Panc1 (cell line): ENCODE results near the gene MED13L. TPM values are rescaled to one million over a fixed set of nuclear protein-coding genes. Genes with fewer than 3 reads are reported as not detected.

ENCODE experiments used
- ATAC-seq: fragments of 200-7000 bp; cut with Tn5 transposase; 2 replicates; pipeline ENCODE4 v1.9.1; 2020; ENCODE audit warnings: mild to moderate bottlenecking, moderate library complexity
- BruUV-seq: library from RNA; stranded (reverse); fragments of 400-500 nt; replicated peaks from 2 replicates; lab custom pipeline; 2021; lab: Mats Ljungman, UMichigan
- CTCF ChIA-PET: fragments of 300-600 bp; sonication (Branson Sonifier 250); formaldehyde crosslinking; loops from one replicate; lab custom pipeline; 2022; ENCODE audit warnings: antibody characterized with exemption; lab: Charles Lee
- POLR2A ChIA-PET: fragments of 300-600 bp; sonication (Branson Sonifier 250); formaldehyde crosslinking; loops from one replicate; lab custom pipeline; 2022; ENCODE audit warnings: antibody characterized with exemption; lab: Charles Lee
- DNase-seq: peaks from one replicate; pipeline ENCODE4 v3.0.0-alpha.2; 2010; ENCODE audit warnings: low read depth, low spot score
- H3K27ac ChIP-seq: 2 replicates; pipeline ENCODE4 v1.5.1; 2011; ENCODE audit warnings: mild to moderate bottlenecking, low read length, inconsistent platforms
- H3K27me3 ChIP-seq: fragments of 200-500 bp; sonication (Bioruptor generic); 2 replicates; pipeline ENCODE4 v1.6.0; 2014; ENCODE audit warnings: low read length, inconsistent platforms; ENCODE audit not compliant: control insufficient read depth, insufficient read depth
- H3K36me3 ChIP-seq: fragments of 200-500 bp; sonication (Bioruptor generic); 2 replicates; pipeline ENCODE4 v1.5.1; 2014; ENCODE audit warnings: inconsistent platforms, mild to moderate bottlenecking, low read length, moderate library complexity; ENCODE audit not compliant: control insufficient read depth, insufficient read depth
- H3K4me1 ChIP-seq: 2 replicates; pipeline ENCODE4 v1.5.1; 2011; ENCODE audit warnings: inconsistent platforms, mild to moderate bottlenecking, low read length, moderate library complexity; ENCODE audit not compliant: control insufficient read depth, insufficient read depth
- H3K4me3 ChIP-seq, 2 experiments: 2 replicates each; pipeline ENCODE4 v1.5.1; 2011 to 2012; ENCODE audit warnings: low read depth in 2 of 2, low read length in 2 of 2, mild to moderate bottlenecking in 2 of 2, inconsistent platforms in 1 of 2, moderate library complexity in 1 of 2
- H3K9me3 ChIP-seq: fragments of 200-500 bp; sonication (Bioruptor generic); 2 replicates; pipeline ENCODE4 v1.5.1; 2014; ENCODE audit warnings: low read depth, mild to moderate bottlenecking, inconsistent platforms, low read length, moderate library complexity; ENCODE audit not compliant: control insufficient read depth, insufficient read depth
- POLR2AphosphoS5 ChIP-seq: IDR thresholded peaks from 2 replicates; pipeline ENCODE4 v1.6.1; 2012; ENCODE audit warnings: mild to moderate bottlenecking, low read depth, low read length, moderate library complexity
- REST ChIP-seq, 2 experiments: IDR thresholded peaks; 2 replicates each; pipeline ENCODE4 v1.6.1; 2011 to 2012; ENCODE audit warnings: low read depth in 2 of 2, control low read depth in 1 of 2, low read length in 1 of 2, mild to moderate bottlenecking in 1 of 2, moderate library complexity in 1 of 2; ENCODE audit not compliant: insufficient read depth in 1 of 2
- SIN3A ChIP-seq: IDR thresholded peaks from 2 replicates; pipeline ENCODE4 v1.6.1; 2012; ENCODE audit warnings: low read depth, mild to moderate bottlenecking, low read length, moderate library complexity, borderline replicate concordance; ENCODE audit not compliant: insufficient read depth
- TCF7L2 ChIP-seq: IDR thresholded peaks from 2 replicates; pipeline ENCODE4 v1.6.1; 2011; ENCODE audit warnings: mild to moderate bottlenecking, low read depth, low read length, inconsistent platforms
- in situ Hi-C: cut with HindIII; loops from 2 replicates; pipeline ENCODE4 v1.10.0; 2016; ENCODE audit warnings: low sequenced_read_pairs, low pct_unique_long_range_greater_than_20kb
- intact Hi-C: fragments of 100-400 bp; cut with micrococcal nuclease; formaldehyde crosslinking; loops from one replicate; pipeline ENCODE4 v1.10.0; 2022; ENCODE audit not compliant: unreplicated experiment
- total RNA-seq: library from RNA; stranded (reverse); gene quantifications from one replicate; pipeline ENCODE4 v1.2.1, GENCODE V29; 2021; ENCODE audit not compliant: unreplicated experiment
- TF ChIP-seq, protein P1 (sequence below): fragments of 450-650 bp; IDR thresholded peaks from 2 replicates; pipeline ENCODE4 v1.5.1; 2017; ENCODE audit warnings: mild to moderate bottlenecking

MED13L gene
- total RNA-seq, 1 experiment from 2014 or later: 170 TPM

DNA sequence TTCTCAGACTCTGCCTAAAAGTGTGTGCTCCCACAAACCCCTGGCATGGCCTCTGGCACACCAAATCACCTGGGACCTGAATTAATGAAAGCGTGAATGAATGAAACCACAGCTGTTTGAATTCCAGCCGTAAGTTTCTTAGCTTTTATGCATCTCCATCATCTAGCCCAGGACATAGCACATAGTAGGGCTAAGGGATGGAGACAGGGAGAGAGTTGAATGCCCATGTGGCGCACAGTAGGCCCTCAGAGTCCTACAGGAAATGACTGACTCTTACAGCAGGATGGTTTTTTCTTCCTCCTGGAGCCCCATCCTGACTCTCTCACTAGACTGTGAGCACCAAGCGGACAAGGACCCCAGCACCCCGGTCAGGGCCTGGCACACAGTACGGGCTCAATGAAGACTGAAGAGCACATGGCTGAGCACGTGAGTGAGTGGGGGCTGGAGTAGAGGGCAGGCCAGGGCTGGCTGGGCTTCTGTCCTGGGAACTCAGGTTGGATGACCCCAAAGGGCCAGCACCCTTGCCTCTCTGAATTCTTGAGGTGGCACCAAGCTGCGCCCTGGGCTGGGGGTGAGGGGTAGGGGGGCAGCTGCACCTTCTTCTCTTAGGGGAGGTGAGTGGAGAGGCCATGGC lies 351.3 kb downstream of the MED13L start:
- TF ChIP-seq POLR2AphosphoS5: no peak
- no peak for TF ChIP-seq TCF7L2
- no peak for TF ChIP-seq SIN3A
- TF ChIP-seq, protein P1, sequence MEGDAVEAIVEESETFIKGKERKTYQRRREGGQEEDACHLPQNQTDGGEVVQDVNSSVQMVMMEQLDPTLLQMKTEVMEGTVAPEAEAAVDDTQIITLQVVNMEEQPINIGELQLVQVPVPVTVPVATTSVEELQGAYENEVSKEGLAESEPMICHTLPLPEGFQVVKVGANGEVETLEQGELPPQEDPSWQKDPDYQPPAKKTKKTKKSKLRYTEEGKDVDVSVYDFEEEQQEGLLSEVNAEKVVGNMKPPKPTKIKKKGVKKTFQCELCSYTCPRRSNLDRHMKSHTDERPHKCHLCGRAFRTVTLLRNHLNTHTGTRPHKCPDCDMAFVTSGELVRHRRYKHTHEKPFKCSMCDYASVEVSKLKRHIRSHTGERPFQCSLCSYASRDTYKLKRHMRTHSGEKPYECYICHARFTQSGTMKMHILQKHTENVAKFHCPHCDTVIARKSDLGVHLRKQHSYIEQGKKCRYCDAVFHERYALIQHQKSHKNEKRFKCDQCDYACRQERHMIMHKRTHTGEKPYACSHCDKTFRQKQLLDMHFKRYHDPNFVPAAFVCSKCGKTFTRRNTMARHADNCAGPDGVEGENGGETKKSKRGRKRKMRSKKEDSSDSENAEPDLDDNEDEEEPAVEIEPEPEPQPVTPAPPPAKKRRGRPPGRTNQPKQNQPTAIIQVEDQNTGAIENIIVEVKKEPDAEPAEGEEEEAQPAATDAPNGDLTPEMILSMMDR: no peak
- no peak for TF ChIP-seq REST (IDR thresholded peaks at IDR 0.05; ENCODE audit: insufficient read depth in 1 of 2, low read depth in 2 of 2, low read length in 1 of 2)
- H3K27me3 ChIP-seq: 0 out of 2 replicates have a peak, but pooled peaks cover 4% of the 10 kb centered on the region
- no peaks in the 10 kb centered on the region for H3K36me3 ChIP-seq
- no peaks in the 10 kb centered on the region for H3K9me3 ChIP-seq
- CTCF ChIA-PET: no interaction called here
- H3K4me3 ChIP-seq: no peak overlapping the region
- no peak for DNase-seq
- ATAC-seq: no peak
- BruUV-seq: no TSS peak
- intact Hi-C loops: no loop called here
- POLR2A ChIA-PET: interaction anchor here (0.6 kb wide), 1 partner anchor 765 kb away, joined by 4 read pairs; no protein-coding TSS in a partner anchor
- H3K4me1 ChIP-seq: no peaks in the 10 kb centered on the region
- no peak overlapping the region for H3K27ac ChIP-seq
- in situ Hi-C loops: no loop called here

DNA sequence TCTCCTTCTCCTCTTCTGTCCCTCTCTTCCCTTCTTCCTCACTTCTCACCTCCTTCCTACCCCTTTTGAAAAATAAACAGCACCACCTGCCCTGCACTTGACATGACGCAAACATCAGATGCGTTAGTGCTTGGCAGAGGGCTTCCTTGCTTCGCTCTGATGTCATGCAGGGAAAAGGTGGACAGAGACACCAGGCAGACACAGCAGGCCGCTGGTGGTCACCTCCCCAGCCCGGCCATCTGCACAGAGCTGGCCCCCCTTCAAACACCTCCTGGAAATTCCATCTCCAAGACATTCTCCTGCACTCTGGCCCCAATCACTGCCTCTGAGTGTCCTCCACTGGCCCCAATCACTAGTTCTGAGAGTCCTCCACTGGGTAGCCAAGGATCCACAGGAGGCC lies 353.6 kb downstream of the MED13L start:
- no peaks in the 10 kb centered on the region for H3K36me3 ChIP-seq
- intact Hi-C loops (no loop called here), in situ Hi-C loops (no loop called here)
- H3K4me1 ChIP-seq: no peaks in the 10 kb centered on the region
- no TSS peak for BruUV-seq
- DNase-seq: no peak
- H3K9me3 ChIP-seq: no peaks in the 10 kb centered on the region
- POLR2A ChIA-PET: interaction anchor here (1.3 kb wide), 1 partner anchor 23 kb away, joined by 3 read pairs; no protein-coding TSS in a partner anchor
- ATAC-seq: no peak
- no peak overlapping the region for H3K27ac ChIP-seq
- H3K27me3 ChIP-seq: peaks cover 8% of the 10 kb centered on the region
- TF ChIP-seq TCF7L2: no peak
- TF ChIP-seq REST (IDR thresholded peaks at IDR 0.05; ENCODE audit: insufficient read depth in 1 of 2, low read depth in 2 of 2, low read length in 1 of 2): no peak
- no peak overlapping the region for H3K4me3 ChIP-seq
- CTCF ChIA-PET: no interaction called here
